Measurements from ENCODE around the gene ELAC2.

DNA sequence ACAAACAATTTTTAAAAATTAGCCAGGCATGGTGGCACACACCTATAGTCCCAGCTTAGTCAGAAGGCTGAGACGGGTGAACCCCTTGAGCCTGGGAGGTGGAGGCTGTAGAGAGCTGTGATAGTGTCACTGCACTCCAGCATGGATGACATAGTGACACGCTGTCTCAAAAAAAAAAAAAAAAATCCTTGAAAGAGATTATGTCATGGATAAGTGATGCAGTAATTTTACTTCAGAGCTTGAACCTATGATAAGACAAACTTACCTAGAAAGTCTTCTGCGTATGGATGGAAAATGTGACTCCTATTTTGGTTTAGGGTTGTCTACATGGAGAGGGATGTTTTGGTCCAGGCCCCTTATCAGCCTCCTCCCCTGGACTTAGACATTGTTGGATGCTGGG, 51.8 kb downstream of the ELAC2 start:
- TF ChIP-seq, protein P1, sequence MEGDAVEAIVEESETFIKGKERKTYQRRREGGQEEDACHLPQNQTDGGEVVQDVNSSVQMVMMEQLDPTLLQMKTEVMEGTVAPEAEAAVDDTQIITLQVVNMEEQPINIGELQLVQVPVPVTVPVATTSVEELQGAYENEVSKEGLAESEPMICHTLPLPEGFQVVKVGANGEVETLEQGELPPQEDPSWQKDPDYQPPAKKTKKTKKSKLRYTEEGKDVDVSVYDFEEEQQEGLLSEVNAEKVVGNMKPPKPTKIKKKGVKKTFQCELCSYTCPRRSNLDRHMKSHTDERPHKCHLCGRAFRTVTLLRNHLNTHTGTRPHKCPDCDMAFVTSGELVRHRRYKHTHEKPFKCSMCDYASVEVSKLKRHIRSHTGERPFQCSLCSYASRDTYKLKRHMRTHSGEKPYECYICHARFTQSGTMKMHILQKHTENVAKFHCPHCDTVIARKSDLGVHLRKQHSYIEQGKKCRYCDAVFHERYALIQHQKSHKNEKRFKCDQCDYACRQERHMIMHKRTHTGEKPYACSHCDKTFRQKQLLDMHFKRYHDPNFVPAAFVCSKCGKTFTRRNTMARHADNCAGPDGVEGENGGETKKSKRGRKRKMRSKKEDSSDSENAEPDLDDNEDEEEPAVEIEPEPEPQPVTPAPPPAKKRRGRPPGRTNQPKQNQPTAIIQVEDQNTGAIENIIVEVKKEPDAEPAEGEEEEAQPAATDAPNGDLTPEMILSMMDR (IDR thresholded peaks at IDR 0.05) = no peak
- no peak for TF ChIP-seq POLR2A (IDR thresholded peaks at IDR 0.05)
